HEK293T (cell line): Measurements from ENCODE around the gene HCRTR1.

Source experiments
- CTCF ChIA-PET: fragments of 350-600 bp; formaldehyde crosslinking; extraction: SDS; loops from one replicate; lab custom pipeline; 2021; ENCODE audit warnings: antibody characterized with exemption, inconsistent platforms; lab: Yijun Ruan, JAX
- POLR2A ChIA-PET: fragments of 350-600 bp; formaldehyde crosslinking; extraction: SDS; loops from one replicate; lab custom pipeline; 2020; ENCODE audit warnings: antibody characterized with exemption, inconsistent platforms; lab: Yijun Ruan, JAX
- DNase-seq: peaks from one replicate; pipeline ENCODE4 v3.0.0; 2012; ENCODE audit warnings: mixed read lengths; ENCODE audit errors: extremely low spot score
- ARNT ChIP-seq: fragments of 450-650 bp; IDR thresholded peaks from 2 replicates; pipeline ENCODE4 v1.6.1; 2017; ENCODE audit warnings: mild to moderate bottlenecking
- BHLHE40 ChIP-seq: fragments of 450-650 bp; IDR thresholded peaks from 2 replicates; pipeline ENCODE4 v1.6.1; 2016; ENCODE audit warnings: mild to moderate bottlenecking, moderate library complexity, borderline replicate concordance
- CTBP1 ChIP-seq: fragments of 450-650 bp; IDR thresholded peaks from 2 replicates; pipeline ENCODE4 v1.6.1; 2016; ENCODE audit warnings: borderline replicate concordance
- ELF4 ChIP-seq: fragments of 450-650 bp; IDR thresholded peaks from 2 replicates; pipeline ENCODE4 v1.6.1; 2017; ENCODE audit warnings: antibody characterized with exemption
- FOXA1 ChIP-seq: fragments of 450-650 bp; IDR thresholded peaks from 2 replicates; pipeline ENCODE4 v1.6.1; 2016; ENCODE audit warnings: mild to moderate bottlenecking
- FOXK2 ChIP-seq: fragments of 450-650 bp; IDR thresholded peaks from 2 replicates; pipeline ENCODE4 v1.6.1; 2016; ENCODE audit warnings: mild to moderate bottlenecking
- FOXM1 ChIP-seq: fragments of 450-650 bp; IDR thresholded peaks from 2 replicates; pipeline ENCODE4 v1.6.1; 2017; ENCODE audit warnings: mild to moderate bottlenecking, borderline replicate concordance
- HDGF ChIP-seq: fragments of 450-650 bp; IDR thresholded peaks from 2 replicates; pipeline ENCODE4 v1.6.1; 2017; ENCODE audit warnings: antibody characterized with exemption, borderline replicate concordance
- L3MBTL2 ChIP-seq: fragments of 450-650 bp; conservative IDR thresholded peaks from 2 replicates; pipeline ENCODE4 v1.6.1; 2016; ENCODE audit warnings: mild to moderate bottlenecking
- LEF1 ChIP-seq: fragments of 450-650 bp; IDR thresholded peaks from 2 replicates; pipeline ENCODE4 v1.6.1; 2017; ENCODE audit warnings: mild to moderate bottlenecking, borderline replicate concordance
- NFRKB ChIP-seq: fragments of 450-650 bp; IDR thresholded peaks from 2 replicates; pipeline ENCODE4 v1.6.1; 2016; ENCODE audit warnings: mild to moderate bottlenecking, moderate library complexity
- SP1 ChIP-seq: fragments of 450-650 bp; IDR thresholded peaks from 2 replicates; pipeline ENCODE4 v1.6.1; 2017
- SUZ12 ChIP-seq: fragments of 450-650 bp; IDR thresholded peaks from 2 replicates; pipeline ENCODE4 v1.6.1; 2016; ENCODE audit warnings: mild to moderate bottlenecking
- TARDBP ChIP-seq: fragments of 450-650 bp; IDR thresholded peaks from 2 replicates; pipeline ENCODE4 v1.6.1; 2016
- ZNF384 ChIP-seq: fragments of 450-650 bp; IDR thresholded peaks from 2 replicates; pipeline ENCODE4 v1.6.1; 2016
- TF ChIP-seq, protein P1 (sequence below): fragments of 450-650 bp; IDR thresholded peaks from 2 replicates; pipeline ENCODE4 v1.6.1; 2016

Gene HCRTR1

DNA sequence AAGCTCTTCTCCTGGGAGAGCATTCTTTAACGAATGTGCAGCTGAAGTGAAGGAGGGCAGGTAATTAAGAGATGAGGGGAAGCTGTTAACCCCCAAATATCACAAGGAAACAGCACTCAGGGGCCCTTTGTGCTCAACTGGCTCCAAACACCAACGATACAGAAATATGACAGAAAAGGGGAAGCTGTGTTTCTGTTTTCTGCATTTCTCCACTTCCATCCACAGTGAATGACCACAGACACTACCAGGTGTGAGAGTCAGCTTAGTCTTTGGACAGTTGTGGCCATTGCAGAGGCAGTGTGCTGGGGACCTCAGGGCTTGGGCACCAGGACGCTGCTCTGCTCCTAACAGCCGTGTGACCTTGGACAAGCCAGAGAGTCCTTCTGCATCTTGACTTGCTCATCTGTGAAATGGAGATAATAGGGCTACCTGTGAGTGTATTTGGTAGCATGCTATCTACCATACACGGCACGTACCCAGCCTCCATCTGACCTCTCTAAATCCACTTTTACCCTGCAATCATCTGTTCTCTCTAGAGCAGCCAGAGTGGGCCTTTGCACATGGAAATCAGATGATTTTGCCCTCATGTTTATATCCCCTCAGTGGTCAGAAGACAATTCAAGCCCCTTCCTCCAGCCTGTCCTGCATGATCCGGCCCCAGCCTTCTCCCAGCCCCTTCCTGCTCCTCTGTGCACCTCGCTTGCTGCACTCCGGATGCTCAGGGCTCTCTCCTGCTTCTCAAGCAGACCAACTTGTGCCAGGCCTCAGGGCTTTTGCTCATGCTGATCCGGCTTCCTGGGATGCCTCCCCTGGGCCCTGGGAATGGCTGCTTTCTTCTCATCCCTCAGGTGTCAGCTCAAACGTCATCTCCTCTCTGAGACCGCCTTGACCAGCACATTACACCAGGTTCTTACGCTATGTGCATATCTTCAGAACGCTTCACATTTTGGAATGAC, 45.9 kb upstream of the HCRTR1 start:
- no peak for DNase-seq
- ChIA-PET CTCF (interaction anchor here (1.5 kb wide), 1 partner anchor 23 kb away, joined by 3 read pairs; no protein-coding TSS in a partner anchor), POLR2A (no interaction called here)
- TF ChIP-seq FOXM1 (no peak), ARNT (no peak), CTBP1 (no peak), L3MBTL2 (no peak), TARDBP (no peak), FOXA1 (no peak), LEF1 (no peak), BHLHE40 (no peak), ELF4 (no peak), ZNF384 (no peak), NFRKB (no peak), FOXK2 (no peak)
- TF ChIP-seq, protein P1, sequence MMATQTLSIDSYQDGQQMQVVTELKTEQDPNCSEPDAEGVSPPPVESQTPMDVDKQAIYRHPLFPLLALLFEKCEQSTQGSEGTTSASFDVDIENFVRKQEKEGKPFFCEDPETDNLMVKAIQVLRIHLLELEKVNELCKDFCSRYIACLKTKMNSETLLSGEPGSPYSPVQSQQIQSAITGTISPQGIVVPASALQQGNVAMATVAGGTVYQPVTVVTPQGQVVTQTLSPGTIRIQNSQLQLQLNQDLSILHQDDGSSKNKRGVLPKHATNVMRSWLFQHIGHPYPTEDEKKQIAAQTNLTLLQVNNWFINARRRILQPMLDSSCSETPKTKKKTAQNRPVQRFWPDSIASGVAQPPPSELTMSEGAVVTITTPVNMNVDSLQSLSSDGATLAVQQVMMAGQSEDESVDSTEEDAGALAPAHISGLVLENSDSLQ, result no peak

DNA sequence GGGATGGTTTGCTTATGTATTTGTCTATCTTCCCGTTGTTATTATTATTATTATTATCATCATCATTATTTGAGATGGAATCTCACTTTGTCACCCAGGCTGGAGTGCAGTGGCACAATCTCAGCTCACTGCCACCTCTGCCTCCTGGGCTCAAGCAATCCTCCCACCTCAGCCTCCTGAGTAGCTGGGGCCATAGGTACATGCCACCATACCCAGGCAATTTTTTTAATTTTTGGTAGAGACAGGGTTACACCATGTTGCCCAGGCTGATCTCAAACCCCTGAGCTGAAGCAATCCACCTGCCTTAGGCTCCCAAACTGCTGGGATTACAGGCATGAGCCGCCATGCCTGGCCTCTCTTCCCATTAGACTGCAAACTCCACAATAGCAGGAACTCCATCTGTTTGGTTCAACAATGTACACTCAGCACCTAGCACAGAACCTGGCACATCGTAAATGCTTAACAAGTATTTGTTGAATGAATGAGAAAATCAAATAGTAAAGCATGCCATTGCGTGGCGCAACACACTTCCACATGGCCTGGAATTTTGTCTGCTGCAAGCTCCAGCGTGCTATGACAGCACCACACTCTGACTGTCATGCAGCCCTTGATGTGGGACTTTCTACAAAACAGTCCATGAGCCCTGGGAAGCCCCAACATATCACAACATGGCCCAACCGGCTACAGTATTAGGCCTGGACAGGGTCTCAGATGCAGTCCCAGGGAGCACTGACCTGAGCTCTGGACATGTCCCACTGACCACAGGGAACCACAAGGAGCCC, 45.0 kb upstream of the HCRTR1 start:
- DNase-seq, result no peak
- no peak for TF ChIP-seq ZNF384
- TF ChIP-seq HDGF, result no peak
- TF ChIP-seq, protein P1, result no peak
- no peak for TF ChIP-seq TARDBP
- TF ChIP-seq LEF1, result no peak
- TF ChIP-seq L3MBTL2, result no peak
- no peak for TF ChIP-seq ARNT
- no peak for TF ChIP-seq ELF4
- no peak for TF ChIP-seq NFRKB
- TF ChIP-seq FOXK2, result no peak
- TF ChIP-seq FOXM1, result no peak
- no peak for TF ChIP-seq CTBP1
- ChIA-PET CTCF (no interaction called here), POLR2A (no interaction called here)

DNA sequence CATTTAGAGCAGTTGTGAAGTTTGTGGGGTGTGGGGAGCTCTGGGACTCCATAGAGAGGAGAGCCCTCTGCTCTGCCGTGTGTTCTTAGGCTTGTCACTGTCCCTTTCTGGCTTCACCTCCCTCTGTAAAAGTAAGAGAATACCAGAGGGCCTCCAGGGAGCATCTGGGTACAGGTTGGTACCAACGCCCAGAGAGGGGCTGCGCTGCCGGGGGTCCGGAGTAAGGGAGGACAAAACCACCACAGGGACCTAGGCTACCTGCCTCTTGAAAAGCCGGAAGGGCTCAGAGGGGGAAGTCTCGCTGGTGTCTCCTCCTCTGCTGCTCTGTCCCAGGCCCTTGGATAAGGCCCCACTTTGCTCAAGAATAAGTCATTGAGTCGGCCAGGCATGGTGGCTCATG, 44.2 kb upstream of the HCRTR1 start:
- TF ChIP-seq ZNF384 (no peak), SP1 (no peak), FOXM1 (no peak), L3MBTL2 (no peak), FOXA1 (no peak), HDGF (no peak), ARNT (no peak), CTBP1 (no peak), LEF1 (no peak), FOXK2 (no peak), BHLHE40 (no peak), TARDBP (no peak), SUZ12 (no peak), NFRKB (no peak), ELF4 (no peak)
- TF ChIP-seq, protein P1, result no peak
- DNase-seq, result no peak
- ChIA-PET CTCF (no interaction called here), POLR2A (no interaction called here)

DNA sequence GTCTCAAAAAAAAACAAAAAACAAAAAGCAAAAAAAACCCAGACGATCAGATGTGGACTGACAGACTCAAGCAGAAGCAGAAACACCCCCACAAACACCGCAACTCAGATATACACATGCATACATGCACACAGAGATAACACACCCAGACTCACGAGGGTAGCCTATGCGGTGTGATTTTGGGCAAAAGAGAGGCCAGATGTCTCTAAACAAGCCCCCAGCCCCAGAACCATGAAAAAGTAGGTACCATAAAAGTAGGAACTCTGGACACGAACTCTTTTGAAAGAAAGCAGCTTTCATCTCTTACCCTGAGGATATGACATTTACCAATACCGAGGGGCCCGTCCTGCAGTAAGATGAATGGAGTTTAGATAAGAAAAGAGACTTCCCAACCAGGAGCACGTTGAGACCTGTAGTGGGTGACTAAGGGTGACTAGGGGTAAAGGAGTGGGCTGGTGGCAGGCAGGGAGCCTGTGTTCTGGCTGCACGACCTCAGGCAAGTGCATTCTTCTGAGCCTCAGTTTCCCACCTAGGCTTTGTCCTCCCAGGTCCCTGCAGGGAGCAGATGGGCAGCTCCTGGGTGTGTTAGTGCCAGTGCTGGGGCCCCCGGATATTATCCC, 42.6 kb upstream of the HCRTR1 start:
- ChIA-PET CTCF (interaction anchor here (0.5 to 0.7 kb wide), 3 partner anchors 20 to 110 kb away, joined by 3 read pairs; no protein-coding TSS in a partner anchor), POLR2A (no interaction called here)
- peak; percentile 9 for DNase-seq
- TF ChIP-seq NFRKB (no peak), HDGF (no peak), ELF4 (no peak), FOXK2 (no peak), SUZ12 (no peak), CTBP1 (no peak), ARNT (no peak)
- TF ChIP-seq, protein P1, result no peak
